ENCODE measurements around the gene MARCHF4. TPM values are rescaled to one million over a fixed set of nuclear protein-coding genes. Genes with fewer than 3 reads are reported as not detected.

Gene MARCHF4
- total and polyA plus RNA-seq, 2 of the 8 experiments (the other 6 are each of a cell fraction or from before 2014, with no cell fraction given), result 1.9 to 2.9 TPM

DNA sequence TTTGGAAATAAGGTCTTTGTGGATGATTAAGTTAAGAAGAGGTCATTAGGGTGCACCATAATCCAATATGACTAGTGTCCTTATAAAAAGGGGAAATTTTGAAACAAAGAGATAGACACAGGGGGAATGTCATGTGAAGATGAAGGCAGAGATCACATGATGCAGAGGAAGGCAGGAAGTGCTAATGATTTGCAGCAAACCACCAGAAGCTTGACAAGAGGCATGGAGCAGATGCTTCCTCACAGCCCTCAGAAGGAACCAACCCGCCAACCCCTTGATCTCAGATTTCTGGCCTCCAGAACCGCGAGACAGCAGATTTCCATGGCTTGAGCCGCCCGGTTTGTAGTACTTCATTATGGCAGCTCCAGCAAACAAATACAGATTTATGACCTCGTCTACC lies 22.6 kb upstream of the MARCHF4 start:
- 96% methylated on average over 6 of the region's 6 CpGs; no CpG with 5 or more reads in 1 of the 2 experiments for WGBS, 2 experiments (ENCODE audit: extremely low coverage in 1 of 2, insufficient coverage in 1 of 2, insufficient read length in 1 of 2, insufficient replicate concordance in 2 of 2, low coverage in 1 of 2, low lambda C conversion rate in 2 of 2, missing lambda C conversion rate in 1 of 2)
- Histone ChIP-seq H3K27ac (ENCODE audit: low read depth, low read length) (no peak overlapping the region), H3K4me3 (ENCODE audit: extremely low read depth in 1 of 4, insufficient read depth in 2 of 4, low read depth in 3 of 4, low read length in 4 of 4) (no peak overlapping the region), H4K20me1 (replicated peaks in 1 of 2; ENCODE audit: control insufficient read depth in 1 of 2, insufficient read depth in 2 of 2, low read length in 2 of 2) (no peaks in the 10 kb centered on the region), H3K56ac (replicated peaks; ENCODE audit: insufficient read length, low read depth, low read length) (no peak overlapping the region), H2AK5ac (ENCODE audit: low read depth, low read length) (no peak overlapping the region), H2BK12ac (ENCODE audit: low read depth, low read length) (no peak overlapping the region), H2BK5ac (ENCODE audit: low read depth, low read length) (no peak overlapping the region), H3K36me3 (ENCODE audit: control insufficient read depth in 2 of 4, insufficient read depth in 4 of 4, low read length in 3 of 4) (no peaks in the 10 kb centered on the region), H3K79me1 (ENCODE audit: low read depth, low read length) (no peaks in the 10 kb centered on the region), H3K18ac (ENCODE audit: extremely low read depth, low read length) (no peak overlapping the region), H3K4me2 (ENCODE audit: insufficient read depth in 1 of 2, low read depth in 2 of 2, low read length in 2 of 2) (no peak overlapping the region), H3K23ac (ENCODE audit: insufficient read length) (no peak overlapping the region), H3K79me2 (ENCODE audit: control insufficient read depth in 1 of 2, insufficient read depth in 2 of 2, low read length in 2 of 2) (no peaks in the 10 kb centered on the region), H3K4ac (replicated peaks; ENCODE audit: insufficient read length, low read depth, low read length) (no peak overlapping the region), H2BK15ac (ENCODE audit: low read length) (no peak overlapping the region), H3K27me3 (replicated peaks in 1 of 4; ENCODE audit: control insufficient read depth in 3 of 4, extremely low read depth in 1 of 4, insufficient read depth in 3 of 4, low read length in 3 of 4) (no peaks in the 10 kb centered on the region), H3K23me2 (ENCODE audit: low read depth, low read length) (no peaks in the 10 kb centered on the region), H4K8ac (ENCODE audit: extremely low read depth, insufficient read depth, low read length) (no peak overlapping the region; the same call in 1 of the 2 replicates), H2BK120ac (replicated peaks; ENCODE audit: low read depth, low read length) (no peak overlapping the region), H2AFZ (ENCODE audit: low read length) (no peak overlapping the region), H4K91ac (replicated peaks; ENCODE audit: insufficient read length, low read length) (no peak overlapping the region), H3K14ac (ENCODE audit: insufficient read length) (no peak overlapping the region), H3K9me3 (ENCODE audit: insufficient read depth in 2 of 2, low read depth in 1 of 2, low read length in 1 of 2) (no peaks in the 10 kb centered on the region), H3K4me1 (replicated peaks in 1 of 4; ENCODE audit: control insufficient read depth in 3 of 4, insufficient read depth in 4 of 4, low read length in 3 of 4) (peaks cover 0 to 4% (median 0%) of the 10 kb centered on the region in 4 experiments; a peak in 1 of 7 replicates), H2BK20ac (ENCODE audit: low read length) (no peak overlapping the region), H3K9ac (replicated peaks in 1 of 4; ENCODE audit: extremely low read depth in 1 of 4, low read depth in 3 of 4, low read length in 3 of 4) (no peak overlapping the region), H4K5ac (ENCODE audit: insufficient read length, low read depth, low read length) (no peak overlapping the region)
- ChIA-PET CTCF (ENCODE audit: partially characterized antibody) (interaction anchor here (1.2 to 1.3 kb wide), 2 partner anchors 9 to 102 kb away, joined by 3 to 6 read pairs; no protein-coding TSS in a partner anchor), POLR2A (ENCODE audit: partially characterized antibody) (no interaction called here)
- no peak for DNase-seq (ENCODE audit: low read depth in 1 of 2, low spot score in 2 of 2)
- TF ChIP-seq RNF2 (IDR thresholded peaks at IDR 0.05; ENCODE audit: borderline replicate concordance, low read depth, low read length, missing control alignments, poor library complexity, severe bottlenecking) (no peak), SIN3A (conservative IDR thresholded peaks at IDR 0.05 in 1 of 2, IDR thresholded peaks at IDR 0.05 in 1 of 2; ENCODE audit: low read depth in 1 of 2, low read length in 2 of 2) (no peak), SP4 (IDR thresholded peaks at IDR 0.05; ENCODE audit: low read length) (no peak), KDM1A (IDR thresholded peaks at IDR 0.05; ENCODE audit: borderline replicate concordance, low read length) (no peak), KDM5A (IDR thresholded peaks at IDR 0.05; ENCODE audit: low read length) (no peak), SRF (IDR thresholded peaks at IDR 0.05; ENCODE audit: low read depth, low read length) (no peak), SIRT6 (IDR thresholded peaks at IDR 0.05; ENCODE audit: low read length) (no peak), POLR2A (IDR thresholded peaks at IDR 0.05; ENCODE audit: control extremely low read depth in 1 of 2, low read depth in 2 of 2, low read length in 2 of 2) (no peak), TAF1 (IDR thresholded peaks at IDR 0.05; ENCODE audit: low read depth, low read length) (no peak)
- FAIRE-seq, result no peak

Data from H1 (cell line).